ENCODE data around the gene PID1.

- TF ChIP-seq CTCF (IDR thresholded peaks at IDR 0.05): no peak
- TF ChIP-seq POLR2A (IDR thresholded peaks at IDR 0.05): no peak
Observed at GRCh38 chr2:229027353-229028105, 243.6 kb downstream of the PID1 start.

Data from right lobe of liver (tissue), 4 donors.